ENCODE measurements around the gene SH3BP5. TPM values are rescaled to one million over a fixed set of nuclear protein-coding genes. Genes with fewer than 3 reads are reported as not detected.

SH3BP5 gene
- polyA plus RNA-seq, 1 experiment: 30.9 TPM

GRCh38 chr3:15336057-15336456, 3.7 kb upstream of the SH3BP5 start:
- Histone ChIP-seq H3K27me3 (ENCODE audit: control insufficient read depth, insufficient read depth, low read length) (no peaks in the 10 kb centered on the region), H3K36me3 (ENCODE audit: control insufficient read depth, insufficient read depth, low read length) (no peaks in the 10 kb centered on the region), H3K4me3 (ENCODE audit: low read depth, low read length) (no peak overlapping the region)
- TF ChIP-seq CTCF (IDR thresholded peaks at IDR 0.05; ENCODE audit: insufficient read depth, low read depth, low read length): no peak
- no peak for DNase-seq (ENCODE audit: low read depth)
- ChIA-PET CTCF (interaction anchor here (0.6 kb wide), 1 partner anchor 43 kb away, joined by 3 read pairs; no protein-coding TSS in a partner anchor), POLR2A (no interaction called here)

GRCh38 chr3:15333956-15334263, 1.5 kb upstream of the SH3BP5 start:
- H3K4me3 ChIP-seq (ENCODE audit: low read depth, low read length): no peak overlapping the region
- CTCF ChIA-PET: interaction anchor here (0.6 to 7.7 kb wide), 10 partner anchors 8 to 112 kb away, joined by 3 to 77 read pairs (median 3); no protein-coding TSS in a partner anchor
- POLR2A ChIA-PET: interaction anchor here (0.6 kb wide), 1 partner anchor 630 kb away, joined by 4 read pairs; no protein-coding TSS in a partner anchor
- H3K27me3 ChIP-seq (ENCODE audit: control insufficient read depth, insufficient read depth, low read length): no peaks in the 10 kb centered on the region
- no peaks in the 10 kb centered on the region for H3K36me3 ChIP-seq (ENCODE audit: control insufficient read depth, insufficient read depth, low read length)
- DNase-seq (ENCODE audit: low read depth): no peak
- TF ChIP-seq CTCF (IDR thresholded peaks at IDR 0.05; ENCODE audit: insufficient read depth, low read depth, low read length): no peak

- ChIA-PET POLR2A (interaction anchor here (0.6 to 1.0 kb wide), 4 partner anchors 12 to 631 kb away, joined by 3 to 5 read pairs (median 4); no protein-coding TSS in a partner anchor), CTCF (interaction anchor here (0.6 to 7.7 kb wide), 20 partner anchors 9 to 126 kb away, joined by 3 to 77 read pairs (median 4); no protein-coding TSS in a partner anchor)
- H3K36me3 ChIP-seq (ENCODE audit: control insufficient read depth, insufficient read depth, low read length): no peaks in the 10 kb centered on the region
- no peaks in the 10 kb centered on the region for H3K27me3 ChIP-seq (ENCODE audit: control insufficient read depth, insufficient read depth, low read length)
- no peak overlapping the region for H3K4me3 ChIP-seq (ENCODE audit: low read depth, low read length)
- DNase-seq (ENCODE audit: low read depth): no peak
- no peak for TF ChIP-seq CTCF (IDR thresholded peaks at IDR 0.05; ENCODE audit: insufficient read depth, low read depth, low read length)
These were observed 941 bp upstream of the SH3BP5 start for GRCh38 chr3:15333099-15333955.

GRCh38 chr3:15331606-15332404, 581 bp downstream of the SH3BP5 start:
- H3K27me3 ChIP-seq (ENCODE audit: control insufficient read depth, insufficient read depth, low read length): no peaks in the 10 kb centered on the region
- TF ChIP-seq CTCF (IDR thresholded peaks at IDR 0.05; ENCODE audit: insufficient read depth, low read depth, low read length): no peak
- H3K4me3 ChIP-seq (ENCODE audit: low read depth, low read length): peak overlapping the region; percentile 83
- ChIA-PET CTCF (interaction anchor here (0.8 to 7.7 kb wide), 12 partner anchors 11 to 63 kb away, joined by 3 to 77 read pairs (median 5); no protein-coding TSS in a partner anchor), POLR2A (interaction anchor here (1.0 kb wide), 1 partner anchor 21 kb away, joined by 3 read pairs; no protein-coding TSS in a partner anchor)
- H3K36me3 ChIP-seq (ENCODE audit: control insufficient read depth, insufficient read depth, low read length): no peaks in the 10 kb centered on the region
- no peak for DNase-seq (ENCODE audit: low read depth)
